ENCODE measurements around the gene MAGEB4. TPM values are rescaled to one million over a fixed set of nuclear protein-coding genes. Genes with fewer than 3 reads are reported as not detected.

MAGEB4 gene
- total and polyA plus RNA-seq, 2 experiments from 2014 or later = not detected

- TF ChIP-seq, protein P1, sequence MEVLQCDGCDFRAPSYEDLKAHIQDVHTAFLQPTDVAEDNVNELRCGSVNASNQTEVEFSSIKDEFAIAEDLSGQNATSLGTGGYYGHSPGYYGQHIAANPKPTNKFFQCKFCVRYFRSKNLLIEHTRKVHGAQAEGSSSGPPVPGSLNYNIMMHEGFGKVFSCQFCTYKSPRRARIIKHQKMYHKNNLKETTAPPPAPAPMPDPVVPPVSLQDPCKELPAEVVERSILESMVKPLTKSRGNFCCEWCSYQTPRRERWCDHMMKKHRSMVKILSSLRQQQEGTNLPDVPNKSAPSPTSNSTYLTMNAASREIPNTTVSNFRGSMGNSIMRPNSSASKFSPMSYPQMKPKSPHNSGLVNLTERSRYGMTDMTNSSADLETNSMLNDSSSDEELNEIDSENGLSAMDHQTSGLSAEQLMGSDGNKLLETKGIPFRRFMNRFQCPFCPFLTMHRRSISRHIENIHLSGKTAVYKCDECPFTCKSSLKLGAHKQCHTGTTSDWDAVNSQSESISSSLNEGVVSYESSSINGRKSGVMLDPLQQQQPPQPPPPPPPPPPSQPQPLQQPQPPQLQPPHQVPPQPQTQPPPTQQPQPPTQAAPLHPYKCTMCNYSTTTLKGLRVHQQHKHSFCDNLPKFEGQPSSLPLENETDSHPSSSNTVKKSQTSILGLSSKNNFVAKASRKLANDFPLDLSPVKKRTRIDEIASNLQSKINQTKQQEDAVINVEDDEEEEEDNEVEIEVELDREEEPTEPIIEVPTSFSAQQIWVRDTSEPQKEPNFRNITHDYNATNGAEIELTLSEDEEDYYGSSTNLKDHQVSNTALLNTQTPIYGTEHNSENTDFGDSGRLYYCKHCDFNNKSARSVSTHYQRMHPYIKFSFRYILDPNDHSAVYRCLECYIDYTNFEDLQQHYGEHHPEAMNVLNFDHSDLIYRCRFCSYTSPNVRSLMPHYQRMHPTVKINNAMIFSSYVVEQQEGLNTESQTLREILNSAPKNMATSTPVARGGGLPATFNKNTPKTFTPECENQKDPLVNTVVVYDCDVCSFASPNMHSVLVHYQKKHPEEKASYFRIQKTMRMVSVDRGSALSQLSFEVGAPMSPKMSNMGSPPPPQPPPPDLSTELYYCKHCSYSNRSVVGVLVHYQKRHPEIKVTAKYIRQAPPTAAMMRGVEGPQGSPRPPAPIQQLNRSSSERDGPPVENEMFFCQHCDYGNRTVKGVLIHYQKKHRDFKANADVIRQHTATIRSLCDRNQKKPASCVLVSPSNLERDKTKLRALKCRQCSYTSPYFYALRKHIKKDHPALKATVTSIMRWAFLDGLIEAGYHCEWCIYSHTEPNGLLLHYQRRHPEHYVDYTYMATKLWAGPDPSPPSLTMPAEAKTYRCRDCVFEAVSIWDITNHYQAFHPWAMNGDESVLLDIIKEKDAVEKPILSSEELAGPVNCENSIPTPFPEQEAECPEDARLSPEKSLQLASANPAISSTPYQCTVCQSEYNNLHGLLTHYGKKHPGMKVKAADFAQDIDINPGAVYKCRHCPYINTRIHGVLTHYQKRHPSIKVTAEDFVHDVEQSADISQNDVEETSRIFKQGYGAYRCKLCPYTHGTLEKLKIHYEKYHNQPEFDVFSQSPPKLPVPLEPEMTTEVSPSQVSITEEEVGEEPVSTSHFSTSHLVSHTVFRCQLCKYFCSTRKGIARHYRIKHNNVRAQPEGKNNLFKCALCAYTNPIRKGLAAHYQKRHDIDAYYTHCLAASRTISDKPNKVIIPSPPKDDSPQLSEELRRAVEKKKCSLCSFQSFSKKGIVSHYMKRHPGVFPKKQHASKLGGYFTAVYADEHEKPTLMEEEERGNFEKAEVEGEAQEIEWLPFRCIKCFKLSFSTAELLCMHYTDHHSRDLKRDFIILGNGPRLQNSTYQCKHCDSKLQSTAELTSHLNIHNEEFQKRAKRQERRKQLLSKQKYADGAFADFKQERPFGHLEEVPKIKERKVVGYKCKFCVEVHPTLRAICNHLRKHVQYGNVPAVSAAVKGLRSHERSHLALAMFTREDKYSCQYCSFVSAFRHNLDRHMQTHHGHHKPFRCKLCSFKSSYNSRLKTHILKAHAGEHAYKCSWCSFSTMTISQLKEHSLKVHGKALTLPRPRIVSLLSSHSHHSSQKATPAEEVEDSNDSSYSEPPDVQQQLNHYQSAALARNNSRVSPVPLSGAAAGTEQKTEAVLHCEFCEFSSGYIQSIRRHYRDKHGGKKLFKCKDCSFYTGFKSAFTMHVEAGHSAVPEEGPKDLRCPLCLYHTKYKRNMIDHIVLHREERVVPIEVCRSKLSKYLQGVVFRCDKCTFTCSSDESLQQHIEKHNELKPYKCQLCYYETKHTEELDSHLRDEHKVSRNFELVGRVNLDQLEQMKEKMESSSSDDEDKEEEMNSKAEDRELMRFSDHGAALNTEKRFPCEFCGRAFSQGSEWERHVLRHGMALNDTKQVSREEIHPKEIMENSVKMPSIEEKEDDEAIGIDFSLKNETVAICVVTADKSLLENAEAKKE (CRISPR knock-in tag; IDR thresholded peaks at IDR 0.05) = no peak
- TF ChIP-seq ETS1 (IDR thresholded peaks at IDR 0.05) (no peak), ZNF331 (CRISPR knock-in tag; IDR thresholded peaks at IDR 0.05; ENCODE audit: low read depth) (no peak)
These were observed 11.4 kb upstream of the MAGEB4 start, which contains the start of gene MAGEB3 (continued) for GRCh38 chrX:30230395-30230794.

- ATAC-seq (peak; percentile 80), DNase-seq (ENCODE audit: low spot score) (peak; percentile 81)
- H3K4me1 ChIP-seq (ENCODE audit: insufficient read depth) = no peaks in the 10 kb centered on the region
- no peak within 1 kb of the TSS for H3K4me2 ChIP-seq
- H3K36me3 ChIP-seq (ENCODE audit: insufficient read depth) = no peaks in the 10 kb centered on the region
- no peaks in the 10 kb centered on the region for H3K27me3 ChIP-seq (ENCODE audit: insufficient read depth)
- Mint-ChIP-seq H3K4me1 (no peaks in the 10 kb centered on the region), H3K9me3 (no peaks in the 10 kb centered on the region; the same call in 1 of the 3 replicates), H3K27ac (no peak within 1 kb of the TSS), H3K4me3 (no peak within 1 kb of the TSS), H3K27me3 (ENCODE audit: insufficient read depth, low read depth, poor library complexity) (peaks cover 8% of the 10 kb centered on the region), H3K36me3 (ENCODE audit: low read depth) (no peaks in the 10 kb centered on the region)
- no peak within 1 kb of the TSS for H2AFZ ChIP-seq
- no peak within 1 kb of the TSS for H3K27ac ChIP-seq (ENCODE audit: low read depth)
- no peaks in the 10 kb centered on the region for H3F3A ChIP-seq (replicated peaks; ENCODE audit: low read depth)
- H3K79me2 ChIP-seq (replicated peaks; ENCODE audit: insufficient read depth) = no peaks in the 10 kb centered on the region
- no peak within 1 kb of the TSS for H3K4me3 ChIP-seq
- TF ChIP-seq, protein P2, sequence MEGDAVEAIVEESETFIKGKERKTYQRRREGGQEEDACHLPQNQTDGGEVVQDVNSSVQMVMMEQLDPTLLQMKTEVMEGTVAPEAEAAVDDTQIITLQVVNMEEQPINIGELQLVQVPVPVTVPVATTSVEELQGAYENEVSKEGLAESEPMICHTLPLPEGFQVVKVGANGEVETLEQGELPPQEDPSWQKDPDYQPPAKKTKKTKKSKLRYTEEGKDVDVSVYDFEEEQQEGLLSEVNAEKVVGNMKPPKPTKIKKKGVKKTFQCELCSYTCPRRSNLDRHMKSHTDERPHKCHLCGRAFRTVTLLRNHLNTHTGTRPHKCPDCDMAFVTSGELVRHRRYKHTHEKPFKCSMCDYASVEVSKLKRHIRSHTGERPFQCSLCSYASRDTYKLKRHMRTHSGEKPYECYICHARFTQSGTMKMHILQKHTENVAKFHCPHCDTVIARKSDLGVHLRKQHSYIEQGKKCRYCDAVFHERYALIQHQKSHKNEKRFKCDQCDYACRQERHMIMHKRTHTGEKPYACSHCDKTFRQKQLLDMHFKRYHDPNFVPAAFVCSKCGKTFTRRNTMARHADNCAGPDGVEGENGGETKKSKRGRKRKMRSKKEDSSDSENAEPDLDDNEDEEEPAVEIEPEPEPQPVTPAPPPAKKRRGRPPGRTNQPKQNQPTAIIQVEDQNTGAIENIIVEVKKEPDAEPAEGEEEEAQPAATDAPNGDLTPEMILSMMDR (conservative IDR thresholded peaks at IDR 0.05; ENCODE audit: low read depth in 2 of 2) = peak; percentile 38 to 57; a peak in 3 of 4 replicates
- TF ChIP-seq ZNF114 (CRISPR knock-in tag; IDR thresholded peaks at IDR 0.05) = no peak
- no peaks in the 10 kb centered on the region for H4K20me1 ChIP-seq (replicated peaks; ENCODE audit: insufficient read depth)
- no peaks in the 10 kb centered on the region for H3K9me2 ChIP-seq (ENCODE audit: insufficient read depth)
These were observed 5.1 kb downstream of the MAGEB4 start, which contains the start of gene MAGEB1 for GRCh38 chrX:30246769-30247489. Gene MAGEB1, plus strand, starts transcription at chrX:30247146. Its CDS starts 3,348 bp downstream, at chrX:30250494.

Measured in GM23338 (cell line).